HG02943 (cell line): Measurements from ENCODE around the gene USP49.
"Not testable (repeated sequence)": the region's sequence is repeated elsewhere in the genome, so short reads cannot be mapped to it uniquely, and the experiment has no call there.

Source experiments
- ATAC-seq: cut with Tn5 transposase; IDR thresholded peaks from one replicate; pipeline ENCODE4 v1.9.1; 2021; ENCODE audit warnings: mild to moderate bottlenecking, low read depth, moderate library complexity; ENCODE audit not compliant: unreplicated experiment

USP49 gene

GRCh38 chr6:41784581-41785171 is 110.5 kb downstream of the USP49 start:
- ATAC-seq: no peak

GRCh38 chr6:41783106-41783780 is 111.9 kb downstream of the USP49 start:
- no peak for ATAC-seq

- no peak for ATAC-seq
These were observed 113.8 kb downstream of the USP49 start for GRCh38 chr6:41781366-41781730.

GRCh38 chr6:41780551-41781365 is 114.4 kb downstream of the USP49 start, which contains the start of gene PRICKLE4:
TSS of gene PRICKLE4 (plus strand) at chr6:41780782. CDS start at chr6:41783474, 2,692 bp downstream.
- ATAC-seq: no peak

GRCh38 chr6:41779788-41780550 is 115.2 kb downstream of the USP49 start, which contains the start of gene FRS3:
TSS of gene FRS3 (minus strand) at chr6:41779900. CDS start at chr6:41776987, 2,913 bp downstream.
- peak; percentile 86 for ATAC-seq

GRCh38 chr6:41779336-41779735 is 115.8 kb downstream of the USP49 start:
- no peak for ATAC-seq

- ATAC-seq: no peak
These were observed 116.3 kb downstream of the USP49 start for GRCh38 chr6:41778895-41779294.

GRCh38 chr6:41777551-41778285 is 117.5 kb downstream of the USP49 start:
- no peak for ATAC-seq

GRCh38 chr6:41775293-41775882 is 119.8 kb downstream of the USP49 start:
- no peak for ATAC-seq

- no peak for ATAC-seq
These were observed 120.3 kb downstream of the USP49 start for GRCh38 chr6:41774841-41775240.

- ATAC-seq: no peak
These were observed 123.9 kb downstream of the USP49 start for GRCh38 chr6:41771058-41771983.

- no peak for ATAC-seq
These were observed 124.7 kb downstream of the USP49 start for GRCh38 chr6:41770381-41771057.

- no peak for ATAC-seq
These were observed 125.8 kb downstream of the USP49 start for GRCh38 chr6:41769376-41769775.

GRCh38 chr6:41768545-41769308 is 126.4 kb downstream of the USP49 start:
- ATAC-seq: no peak

- ATAC-seq: no peak
These were observed 127.9 kb downstream of the USP49 start for GRCh38 chr6:41767112-41767833.

GRCh38 chr6:41766043-41766664 is 129.0 kb downstream of the USP49 start:
- ATAC-seq: not testable (repeated sequence)
